K562 treated with DMSO at 1 percent for 24 hours (cell line): ENCODE results near the gene LINC01488. TPM values are rescaled to one million over a fixed set of nuclear protein-coding genes. Genes with fewer than 3 reads are reported as not detected.

Experiments used
- total RNA-seq: library from RNA; unstranded; fragments of 300-600 nt; gene quantifications from 2 replicates; pipeline ENCODE4 v1.2.3, GENCODE V29; 2022; ENCODE audit warnings: low read depth; ENCODE audit not compliant: insufficient read depth

The LINC01488 gene
- total RNA-seq = not detected in 2 replicates

DNA sequence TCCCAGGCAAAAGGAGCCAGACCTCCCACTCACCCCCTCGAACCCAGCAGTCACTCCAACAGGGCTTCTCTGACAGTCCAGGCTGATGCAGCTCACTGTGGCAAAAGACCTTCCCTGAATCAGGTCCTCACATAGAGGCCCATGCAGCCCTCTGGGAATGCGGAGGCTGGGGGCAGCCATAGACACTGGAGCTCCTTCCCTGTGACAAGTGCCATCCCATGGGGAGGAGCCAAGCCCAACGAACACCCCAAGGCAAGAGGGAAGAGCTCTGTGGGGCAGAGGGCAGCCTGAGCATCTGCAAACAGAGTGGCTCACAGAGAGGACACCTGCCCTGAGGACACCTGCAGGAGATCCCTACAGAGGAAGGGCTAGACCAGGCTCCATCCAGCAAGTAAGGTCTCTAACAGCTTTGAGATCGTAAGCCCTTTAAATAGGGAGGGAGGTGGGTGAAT is at the start of gene LINC01488:
Gene LINC01488 (plus strand): TSS at position 271 of the 452 bp plus-strand sequence.

Other genes with a start within 250 kb of the LINC01488 start
- 29.9 and 34.5 TPM in 2 replicates for gene MYEOV, start 187.5 kb upstream of the LINC01488 start, total RNA-seq
- 1.4 and 3.9 TPM in 2 replicates for gene CCND1, start 159.5 kb downstream of the LINC01488 start, total RNA-seq
- 13.9 and 14.3 TPM in 2 replicates for gene LTO1, start 193.7 kb downstream of the LINC01488 start, total RNA-seq
- gene FGF19, start 222.4 kb downstream of the LINC01488 start, total RNA-seq = not detected in 2 replicates